AG09319 (cell line): ENCODE results near the gene CYB5B.
"Not testable (repeated sequence)": the region's sequence is repeated elsewhere in the genome, so short reads cannot be mapped to it uniquely, and the experiment has no call there.

Experiments used
- DNase-seq: peaks from one replicate; pipeline ENCODE4 v3.0.0-alpha.2; 2010; ENCODE audit warnings: low read depth; ENCODE audit errors: extremely low read depth
- CTCF ChIP-seq: IDR thresholded peaks from 2 replicates; pipeline ENCODE4 v1.5.1; 2011; ENCODE audit warnings: low read depth, mild to moderate bottlenecking, inconsistent platforms, low read length, moderate library complexity

The CYB5B gene

GRCh38 chr16:69423189-69423588 is 1.2 kb upstream of the CYB5B start:
- no peak for DNase-seq
- TF ChIP-seq CTCF: no peak

GRCh38 chr16:69424935-69425784 is 741 bp downstream of the CYB5B start:
- no peak for TF ChIP-seq CTCF
- DNase-seq: no peak

- no peak for DNase-seq
Observed at GRCh38 chr16:69428652-69429051, 4.2 kb downstream of the CYB5B start.

GRCh38 chr16:69429058-69429640 is 4.7 kb downstream of the CYB5B start:
- DNase-seq: not testable (repeated sequence)

More at GRCh38 chr16:69428652-69429051, 4.2 kb downstream of the CYB5B start:
- no peak for TF ChIP-seq CTCF

GRCh38 chr16:69431948-69432468 is 7.6 kb downstream of the CYB5B start:
- TF ChIP-seq CTCF: no peak
- no peak for DNase-seq

- no peak for TF ChIP-seq CTCF
- no peak for DNase-seq
Observed at GRCh38 chr16:69434066-69434465, 9.6 kb downstream of the CYB5B start.

- DNase-seq: no peak
- no peak for TF ChIP-seq CTCF
Observed at GRCh38 chr16:69435977-69436820, 11.8 kb downstream of the CYB5B start.
